HG03159 (cell line): ENCODE data around the gene ZNF780B.

ENCODE experiments used
- ATAC-seq: cut with Tn5 transposase; IDR thresholded peaks from one replicate; pipeline ENCODE4 v1.9.1; 2021; ENCODE audit warnings: mild to moderate bottlenecking, moderate library complexity; ENCODE audit not compliant: unreplicated experiment

Gene ZNF780B

DNA sequence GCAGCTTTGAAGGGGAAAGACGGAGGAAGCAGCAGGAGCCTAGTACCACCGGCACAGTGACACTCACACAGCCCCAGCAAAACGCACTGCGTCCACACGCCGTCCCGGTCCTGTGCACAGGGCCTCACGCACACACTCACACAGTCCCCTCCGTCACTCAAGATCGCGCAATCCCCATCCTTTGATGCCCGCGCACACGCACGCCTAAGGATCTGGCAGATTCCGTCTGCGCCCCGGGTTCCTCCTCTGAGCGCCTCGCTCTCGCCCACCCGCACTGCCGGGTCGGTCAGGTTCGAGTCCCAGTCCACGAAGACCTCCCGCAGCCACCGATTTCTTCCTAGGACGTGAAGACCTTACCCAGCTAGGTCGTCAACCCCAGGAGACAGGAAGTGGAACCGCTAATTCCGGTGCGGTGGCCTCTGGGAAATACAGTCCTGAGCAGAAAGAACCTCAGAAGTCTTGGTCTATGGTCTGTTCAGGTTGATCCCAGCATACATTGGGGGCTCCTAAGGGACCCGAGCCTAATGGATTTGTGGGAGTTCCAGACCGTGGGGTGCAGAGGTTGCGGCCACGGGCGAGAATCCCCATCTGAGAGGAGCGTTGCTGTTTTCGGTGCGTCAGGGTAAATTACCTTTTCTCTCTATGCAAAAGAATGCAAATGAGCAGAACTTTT lies at the start of gene ZNF780B:
Gene ZNF780B (minus strand): TSS at position 400 of the 673 bp plus-strand sequence. CDS start 5,899 bp downstream, outside the sequence.
- ATAC-seq: no peak

DNA sequence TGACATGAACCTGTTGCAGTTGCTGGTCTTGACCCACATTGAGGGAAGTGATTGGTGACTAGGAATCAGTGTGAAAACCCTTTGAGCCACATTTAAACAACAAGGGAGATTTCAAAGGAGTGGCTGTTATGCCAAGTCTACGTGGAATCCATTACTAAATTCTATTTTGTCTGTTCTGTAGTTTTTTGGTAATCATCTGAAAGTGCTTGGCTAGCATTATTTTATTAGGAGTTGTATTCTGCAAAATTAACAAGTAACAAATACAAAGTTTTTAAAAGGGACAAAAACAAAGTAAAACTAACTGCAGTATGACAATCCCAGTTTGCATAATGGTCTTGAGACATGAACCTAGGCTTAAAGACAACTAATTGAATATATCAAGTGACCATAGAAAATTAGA lies 48.7 kb upstream of the ZNF780B start:
- no peak for ATAC-seq

DNA sequence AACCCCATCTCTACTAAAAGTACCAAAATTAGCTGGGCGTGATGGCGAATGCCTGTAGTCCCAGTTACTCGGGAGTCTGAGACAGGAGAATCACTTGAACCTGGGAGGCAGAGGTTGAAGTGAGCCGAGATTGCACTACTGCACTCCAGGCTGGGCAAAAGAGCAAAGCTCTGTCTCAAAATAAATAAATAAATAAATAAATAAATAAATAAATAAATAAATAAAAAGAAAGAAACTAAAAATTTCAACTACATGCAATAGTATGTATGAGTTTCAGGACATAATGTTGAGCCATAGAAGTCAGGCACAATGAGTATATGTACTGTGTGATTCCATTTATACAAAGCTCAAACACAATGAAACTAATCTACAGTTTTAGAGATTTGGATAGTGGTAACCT lies 47.6 kb upstream of the ZNF780B start:
- no peak for ATAC-seq

DNA sequence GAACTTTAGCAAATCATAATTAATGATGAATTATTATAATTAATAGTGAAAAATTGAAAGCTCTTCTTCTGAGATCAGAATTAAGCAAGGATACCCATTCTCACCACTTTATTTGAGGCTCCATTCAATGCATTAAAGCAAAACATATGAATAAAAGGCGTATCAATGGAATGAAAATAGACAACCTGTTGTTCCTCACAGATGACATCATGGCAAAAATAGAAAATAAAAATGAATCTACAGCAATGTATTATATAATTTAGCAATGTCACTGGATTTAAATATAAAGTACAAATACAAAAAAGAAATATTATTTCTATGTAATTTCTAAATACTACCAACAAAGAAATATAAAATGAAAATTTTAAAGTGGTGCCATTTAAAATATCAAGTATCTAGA lies 45.8 kb upstream of the ZNF780B start:
- ATAC-seq: no peak

DNA sequence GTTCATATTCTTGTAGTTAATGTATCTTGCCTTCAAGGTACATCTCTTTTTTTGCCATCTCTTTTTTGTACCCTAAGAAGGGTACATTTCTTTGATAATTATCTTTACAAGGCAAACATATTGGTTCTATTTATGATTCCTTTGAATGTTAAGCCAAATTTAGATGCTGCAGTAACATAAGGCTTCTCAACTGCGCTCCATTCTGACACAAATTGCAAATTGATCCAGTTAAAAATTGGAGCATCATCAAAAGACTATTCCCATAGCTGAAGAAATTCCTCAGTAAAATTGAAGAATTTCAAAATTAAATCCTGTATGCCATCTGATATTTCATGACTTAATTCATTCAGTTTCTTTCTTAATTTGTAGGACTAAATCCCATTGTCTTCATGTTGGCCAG lies 37.4 kb upstream of the ZNF780B start:
- ATAC-seq: no peak

DNA sequence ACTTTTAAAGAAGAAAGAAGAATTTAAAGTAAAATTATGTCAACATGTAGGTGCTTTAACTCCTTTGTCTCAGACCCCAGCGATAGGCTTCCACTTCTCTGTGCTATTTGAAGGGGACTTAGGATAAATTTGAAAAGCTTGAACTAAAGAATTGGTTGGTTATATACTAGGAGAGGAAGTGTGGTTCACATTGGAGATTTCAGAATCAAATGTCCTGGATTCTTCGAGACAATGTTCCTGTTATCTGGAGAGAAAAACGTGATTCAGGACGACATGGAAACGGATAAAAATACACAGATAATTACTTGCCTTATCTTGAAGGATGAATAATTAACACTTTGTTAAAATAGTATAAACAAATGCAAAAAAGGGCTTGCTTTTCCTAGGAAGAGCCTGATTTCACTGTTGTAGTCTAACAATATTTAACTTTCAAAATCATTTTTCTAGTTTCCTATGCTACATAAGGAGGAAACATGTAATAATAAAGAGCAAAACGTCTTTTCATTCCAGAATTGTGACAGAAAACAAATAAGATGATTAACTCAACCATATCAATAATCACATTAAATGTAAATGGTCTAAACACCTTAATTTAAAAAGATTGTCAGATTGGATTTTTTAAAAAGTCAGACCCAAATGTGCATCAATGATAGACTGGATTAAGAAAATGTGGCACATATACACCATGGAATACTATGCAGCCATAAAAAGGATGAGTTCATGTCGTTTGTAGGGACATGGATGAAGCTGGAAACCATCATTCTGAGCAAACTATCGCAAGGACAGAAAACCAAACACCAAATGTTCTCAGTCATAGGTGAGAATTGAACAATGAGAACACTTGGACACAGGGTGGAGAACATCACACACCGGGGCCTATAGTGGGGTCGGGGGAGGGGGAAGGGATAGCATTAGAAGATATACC lies 35.4 kb upstream of the ZNF780B start:
- no peak for ATAC-seq

DNA sequence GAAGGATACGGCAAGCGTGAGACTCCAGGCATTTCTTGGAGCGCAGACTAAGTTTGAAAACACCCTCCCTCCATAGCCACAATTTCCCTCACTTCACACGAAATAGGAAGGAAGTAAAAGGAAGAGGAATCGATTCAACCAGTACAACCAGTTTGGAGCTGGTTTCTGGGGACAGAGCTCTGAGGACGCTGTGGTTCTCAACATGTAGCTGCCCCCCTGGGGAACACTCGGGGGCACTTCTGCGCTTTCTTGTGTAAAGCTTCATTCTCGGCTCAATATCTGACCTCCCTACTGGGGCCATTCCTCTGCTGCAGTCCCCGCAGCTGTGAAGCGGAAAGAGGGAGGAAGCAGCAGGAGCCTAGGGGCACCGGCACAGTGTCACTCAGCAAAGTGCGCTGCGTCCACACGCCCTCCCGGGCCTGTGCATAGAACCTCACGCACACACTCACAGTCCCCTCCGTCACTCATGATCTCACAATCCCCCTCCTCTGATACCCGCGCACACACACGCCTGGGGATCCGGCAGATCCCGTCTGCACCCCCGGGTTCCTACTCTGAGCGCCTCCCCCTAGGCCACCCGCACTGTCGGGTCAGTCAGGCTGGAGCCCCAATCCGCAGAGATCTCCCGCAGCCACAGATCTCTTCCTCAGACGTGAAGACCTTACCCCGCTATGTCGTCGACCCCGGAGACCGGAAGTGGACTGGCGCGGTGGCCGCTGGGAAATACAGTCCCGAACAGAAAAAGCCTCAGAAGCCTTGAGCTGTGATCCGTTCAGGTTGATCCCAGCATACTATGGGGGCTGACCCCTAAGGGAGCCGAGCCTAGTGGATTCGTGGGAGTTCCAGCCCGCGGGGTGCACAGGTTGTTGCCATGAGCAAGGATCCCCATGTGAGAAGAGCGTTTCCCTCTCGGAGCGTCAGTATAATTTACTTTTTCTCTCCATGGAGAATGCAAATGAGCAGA lies 34.5 kb upstream of the ZNF780B start, which contains the start of gene ZNF780A:
Gene ZNF780A (minus strand): TSS at position 703 of the 964 bp plus-strand sequence. CDS start 6,190 bp downstream, outside the sequence.
- peak; percentile 80 for ATAC-seq

DNA sequence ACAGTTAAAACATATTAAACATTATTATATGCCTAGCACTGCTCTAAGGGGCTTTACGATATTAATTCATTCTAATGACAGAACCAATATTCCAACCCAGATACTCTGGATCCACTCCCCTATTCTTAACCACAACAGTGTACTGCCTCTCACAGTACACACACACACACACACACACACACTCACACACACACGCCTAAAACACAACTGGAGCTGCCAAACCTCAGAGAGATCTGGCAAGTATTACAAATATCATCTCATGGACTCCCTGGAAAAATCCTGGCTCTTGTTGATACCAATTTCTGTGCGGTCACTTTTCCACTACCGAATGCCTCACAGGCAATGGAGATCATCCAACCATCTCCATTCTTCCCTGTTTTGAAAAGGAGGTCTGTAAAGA lies 33.4 kb upstream of the ZNF780B start:
- no peak for ATAC-seq

DNA sequence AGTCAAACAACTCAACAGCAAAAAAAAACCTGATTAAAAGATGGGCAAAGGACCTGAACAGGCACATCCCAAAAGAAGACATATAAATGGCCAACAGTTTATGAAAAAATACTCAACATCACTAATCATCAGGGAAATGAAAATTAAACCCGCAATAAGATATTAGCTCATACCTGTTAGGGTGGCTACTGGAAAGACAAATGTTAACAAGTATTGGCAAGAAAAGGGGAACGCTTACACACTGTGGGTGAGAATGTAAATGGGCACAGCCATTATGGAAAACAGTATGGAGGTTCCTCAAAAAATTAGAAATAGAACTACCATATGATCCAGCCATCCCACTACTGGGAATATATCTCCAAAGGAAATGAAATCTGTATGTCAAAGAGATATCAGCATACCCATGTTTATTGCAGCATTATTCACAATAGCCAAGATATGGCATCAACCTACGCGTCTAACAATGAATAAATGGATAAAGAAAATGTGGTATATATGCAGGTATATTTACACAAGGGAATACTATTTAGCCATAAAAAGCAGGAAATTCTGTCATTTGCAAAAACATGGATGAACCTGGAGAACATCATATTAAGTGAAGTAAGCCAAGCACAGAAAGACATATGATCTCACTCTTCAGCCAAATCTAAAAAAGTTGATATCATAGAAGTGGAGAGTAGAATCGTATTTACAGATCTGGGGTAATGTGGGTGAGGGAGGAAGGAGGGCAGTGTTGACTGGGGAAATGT lies 32.4 kb upstream of the ZNF780B start:
- no peak for ATAC-seq

DNA sequence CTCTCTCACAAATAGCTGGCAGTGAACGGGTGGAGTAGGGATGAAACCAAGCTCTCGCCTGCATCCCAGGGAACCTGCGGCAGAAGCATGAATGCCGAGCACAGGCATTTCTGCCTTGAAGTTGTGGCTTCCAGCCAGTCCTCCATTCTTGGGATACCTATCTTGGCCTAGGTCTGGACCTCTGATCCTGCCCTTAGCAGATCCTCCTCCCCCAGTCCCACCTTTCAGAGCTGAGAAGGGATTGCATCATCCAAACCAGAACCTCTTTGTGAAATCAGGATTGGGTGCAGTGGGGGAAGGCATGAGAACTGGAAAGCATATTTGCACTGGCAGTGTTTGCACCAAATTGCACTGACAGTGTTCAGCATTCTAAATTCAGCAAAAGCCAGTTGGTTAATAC lies 28.9 kb upstream of the ZNF780B start:
- no peak for ATAC-seq

DNA sequence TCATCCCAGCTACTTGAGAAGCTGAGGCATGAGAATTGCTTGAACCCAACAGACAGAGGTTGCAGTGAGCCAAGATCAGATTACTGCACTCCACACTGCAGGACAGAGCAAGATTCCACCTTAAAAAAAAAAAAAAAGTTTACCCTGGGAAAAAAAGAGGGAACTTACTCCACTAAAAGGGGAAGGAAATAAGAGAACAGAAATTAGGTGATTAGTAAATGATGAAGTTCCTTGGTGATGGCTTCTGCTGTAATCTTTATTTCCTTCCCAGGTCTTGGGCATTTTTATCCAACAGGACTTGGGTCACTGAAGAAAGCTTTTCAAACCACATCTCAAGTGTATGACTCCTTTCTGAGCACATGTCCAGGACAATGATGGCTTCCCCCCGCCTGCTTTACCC lies 25.4 kb upstream of the ZNF780B start:
- no peak for ATAC-seq

DNA sequence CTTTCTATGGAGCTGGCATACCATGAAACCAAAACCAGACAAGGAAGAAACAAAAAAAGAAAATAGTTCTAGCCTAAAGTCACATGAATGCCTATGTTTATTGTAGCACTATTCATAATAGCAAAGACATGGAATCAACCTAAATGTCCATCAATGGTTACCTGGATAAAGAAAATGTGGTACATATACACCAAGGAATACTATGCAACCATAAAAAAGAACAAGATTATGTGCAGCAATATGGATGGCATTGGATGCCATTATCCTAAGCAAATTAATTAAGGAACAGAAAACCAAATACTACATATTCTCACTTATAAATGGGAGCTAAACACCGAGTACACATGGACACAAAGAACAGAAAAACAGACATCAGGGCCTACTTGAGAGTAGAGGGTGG lies 24.3 kb upstream of the ZNF780B start:
- ATAC-seq: no peak

DNA sequence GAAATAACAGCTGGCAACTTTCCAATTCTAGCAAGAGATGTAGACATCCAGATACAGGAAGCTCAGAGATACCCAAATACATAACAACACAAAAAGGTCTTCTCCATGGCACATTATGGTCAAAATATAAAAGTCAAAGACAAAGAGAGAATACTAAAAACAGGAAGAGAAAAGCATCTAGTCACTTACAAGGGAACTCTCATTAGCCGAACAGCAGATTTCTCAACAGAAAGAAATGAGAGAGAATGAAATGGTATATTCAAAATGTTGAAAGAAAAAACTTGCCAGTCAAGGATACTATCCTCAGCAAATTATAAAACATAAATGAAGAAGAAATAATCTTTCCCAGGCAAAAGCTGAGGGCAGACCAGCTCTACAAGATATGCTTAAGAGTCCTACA lies 22.3 kb upstream of the ZNF780B start:
- ATAC-seq: no peak

DNA sequence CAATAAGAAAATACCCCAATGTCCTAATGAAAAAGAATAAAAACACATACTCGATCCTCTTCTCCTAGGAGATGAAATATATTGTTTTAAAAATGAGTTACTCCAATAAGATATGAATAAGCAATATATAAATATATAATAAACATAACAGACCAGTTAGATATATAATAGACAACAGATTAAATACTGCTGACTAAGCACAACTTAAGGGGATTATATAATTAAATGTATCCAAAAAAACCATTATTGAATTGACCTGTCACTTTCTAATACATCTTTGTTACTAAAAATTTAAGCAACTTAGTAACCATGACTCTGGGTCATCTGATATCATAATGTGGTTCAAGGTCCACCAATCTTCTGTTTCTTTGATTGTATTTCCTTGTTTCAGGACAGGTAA lies 14.0 kb upstream of the ZNF780B start:
- ATAC-seq: no peak

DNA sequence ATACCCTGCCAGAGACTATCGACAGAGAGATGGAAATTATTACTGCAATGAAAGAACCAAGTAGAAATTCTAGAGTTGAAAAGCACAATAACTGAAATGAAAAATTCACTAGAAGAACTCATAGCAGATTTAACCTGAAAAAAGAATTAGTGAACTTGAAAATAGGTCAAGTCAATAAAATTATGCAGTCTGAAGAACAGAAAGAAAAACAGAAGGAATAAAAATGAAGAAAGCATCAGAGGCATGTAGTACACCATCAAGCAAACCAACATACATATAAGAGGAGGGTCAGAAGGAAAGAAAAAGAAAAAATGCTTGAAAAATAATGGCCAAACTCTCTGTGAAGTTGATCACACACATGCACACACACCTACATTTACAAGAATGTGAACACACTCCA lies 3.6 kb upstream of the ZNF780B start:
- no peak for ATAC-seq

DNA sequence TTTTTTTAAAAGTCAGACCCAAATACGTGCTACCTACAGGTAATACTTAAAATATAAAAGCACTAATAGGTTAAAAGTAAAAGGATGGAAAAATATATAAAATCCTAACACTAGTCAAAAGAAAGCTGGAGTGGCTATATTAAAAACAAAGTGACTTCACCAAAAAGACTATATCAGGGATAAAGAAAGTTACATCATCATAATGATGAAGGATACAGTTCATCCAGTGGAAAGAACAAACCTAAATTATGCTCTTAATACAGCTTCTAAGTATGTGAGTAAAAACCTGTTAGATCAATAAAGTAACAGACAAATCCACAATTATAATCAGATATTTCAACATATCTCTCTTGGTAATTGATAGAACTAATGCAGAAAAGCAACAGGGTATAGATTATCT lies 1.1 kb upstream of the ZNF780B start:
- no peak for ATAC-seq

DNA sequence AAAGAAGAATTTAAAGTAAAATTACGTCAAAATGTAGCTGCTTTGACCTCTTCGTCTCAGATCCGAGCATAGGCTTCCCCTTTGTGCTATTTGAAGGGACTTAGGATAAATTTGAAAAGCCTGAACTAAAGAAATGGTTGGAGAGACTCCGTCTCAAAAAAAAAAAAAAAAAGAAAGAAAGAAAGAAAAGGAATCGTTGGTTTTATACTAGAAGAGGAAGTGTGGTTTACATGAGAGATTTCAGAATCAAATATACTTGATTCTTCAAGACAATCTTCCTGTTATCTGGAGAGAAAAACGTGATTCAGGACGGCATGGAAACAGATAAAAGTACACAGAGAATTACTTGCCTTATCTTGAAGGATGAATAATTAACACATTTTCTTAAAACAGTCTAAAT lies 474 bp upstream of the ZNF780B start:
- ATAC-seq: no peak

DNA sequence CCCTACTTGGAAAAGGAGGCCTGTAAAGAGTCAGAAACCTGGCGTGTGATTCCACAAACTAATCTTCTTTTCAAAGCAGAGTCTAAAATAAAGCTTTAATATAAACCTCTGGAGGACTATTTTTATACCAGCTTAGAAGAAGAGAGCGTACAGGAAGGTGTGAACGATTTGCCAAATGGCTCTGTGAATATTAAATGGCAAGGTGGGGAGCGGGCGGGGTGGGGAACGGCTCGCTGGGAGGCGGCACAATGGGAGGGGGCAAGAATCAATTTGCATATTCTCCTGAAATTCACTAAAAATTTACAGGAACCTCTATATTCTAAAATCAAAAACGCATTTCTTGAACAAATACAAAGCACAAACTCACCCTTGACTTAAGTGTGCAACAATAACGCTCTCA lies 982 bp downstream of the ZNF780B start:
- ATAC-seq: no peak

DNA sequence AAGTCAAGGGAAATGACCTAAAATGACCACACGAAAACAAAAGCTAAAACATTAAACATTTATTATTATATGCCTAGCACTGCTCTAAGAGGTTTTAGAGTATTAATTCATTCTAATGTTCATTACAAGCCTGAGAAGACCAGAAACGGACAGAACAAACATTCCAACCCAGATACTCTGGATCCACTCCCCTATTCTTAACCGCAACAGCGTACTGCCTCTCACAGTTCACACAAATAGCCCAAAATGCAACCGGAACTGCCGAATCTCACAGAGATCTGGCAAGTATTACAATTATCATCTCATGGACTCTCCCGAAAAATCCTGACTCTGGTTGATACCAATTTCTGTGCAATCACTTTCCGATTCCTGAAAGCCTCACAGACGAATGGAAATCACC lies 1.4 kb downstream of the ZNF780B start:
- no peak for ATAC-seq

DNA sequence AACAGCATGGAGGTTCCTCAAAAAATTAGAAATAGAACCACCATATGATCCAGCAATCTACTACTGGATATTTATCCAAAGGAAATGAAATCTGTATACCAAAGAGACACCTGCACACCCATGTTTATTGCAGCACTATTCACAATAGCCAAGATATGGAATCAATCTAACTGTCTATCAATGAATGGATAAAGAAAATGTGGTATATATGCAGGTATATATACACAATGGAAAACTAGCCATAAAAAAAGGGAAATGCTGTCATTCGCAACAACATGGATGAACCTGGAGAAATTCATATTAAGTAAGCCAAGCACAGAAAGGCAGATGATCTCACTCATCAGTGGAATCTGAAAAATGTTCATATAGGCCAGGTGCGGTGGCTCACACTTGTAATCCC lies 2.5 kb downstream of the ZNF780B start:
- ATAC-seq: no peak
